HUES6 (cell line): ENCODE measurements around the gene ZBTB33.

Experiments
- H3K27ac ChIP-seq: 2 replicates; pipeline ENCODE4 v1.7.0; 2013; ENCODE audit warnings: low read depth, mild to moderate bottlenecking, low read length, inconsistent platforms
- H3K27me3 ChIP-seq: 2 replicates; pipeline ENCODE4 v1.6.1; 2013; ENCODE audit warnings: low read length; ENCODE audit not compliant: control insufficient read depth, insufficient read depth
- H3K36me3 ChIP-seq: 2 replicates; pipeline ENCODE4 v1.6.1; 2013; ENCODE audit warnings: low read length; ENCODE audit not compliant: control insufficient read depth, insufficient read depth
- H3K4me1 ChIP-seq: 2 replicates; pipeline ENCODE4 v1.6.1; 2013; ENCODE audit warnings: low read length; ENCODE audit not compliant: control insufficient read depth, insufficient read depth
- H3K4me3 ChIP-seq: 2 replicates; pipeline ENCODE4 v1.5.1; 2013; ENCODE audit warnings: low read depth, low read length
- H3K9ac ChIP-seq: one replicate; pipeline ENCODE4 v1.6.1; 2013; ENCODE audit warnings: mild to moderate bottlenecking, low read length
- H3K9me3 ChIP-seq: 2 replicates; pipeline ENCODE4 v1.6.1; 2013; ENCODE audit warnings: low read depth, low read length; ENCODE audit not compliant: control insufficient read depth, insufficient read depth

ZBTB33 gene

GRCh38 chrX:120290107-120290506, 39.5 kb downstream of the ZBTB33 start:
- no peak overlapping the region for H3K9ac ChIP-seq
- no peaks in the 10 kb centered on the region for H3K9me3 ChIP-seq
- peaks cover 9% of the 10 kb centered on the region; the same call in 1 of the 2 replicates for H3K27me3 ChIP-seq
- no peaks in the 10 kb centered on the region for H3K36me3 ChIP-seq
- no peak overlapping the region for H3K4me3 ChIP-seq
- H3K4me1 ChIP-seq = peaks cover 19% of the 10 kb centered on the region; the same call in 1 of the 2 replicates
- H3K27ac ChIP-seq = no peak overlapping the region

GRCh38 chrX:120291211-120291610, 40.6 kb downstream of the ZBTB33 start:
- no peak overlapping the region for H3K27ac ChIP-seq
- H3K9me3 ChIP-seq = no peaks in the 10 kb centered on the region
- H3K4me1 ChIP-seq = peaks cover 19% of the 10 kb centered on the region; the same call in 1 of the 2 replicates
- H3K36me3 ChIP-seq = no peaks in the 10 kb centered on the region
- H3K27me3 ChIP-seq = peaks cover 7% of the 10 kb centered on the region; the same call in 1 of the 2 replicates
- H3K9ac ChIP-seq = no peak overlapping the region
- H3K4me3 ChIP-seq = no peak overlapping the region

GRCh38 chrX:120293015-120293414, 42.4 kb downstream of the ZBTB33 start:
- peaks cover 4% of the 10 kb centered on the region; the same call in 1 of the 2 replicates for H3K4me1 ChIP-seq
- H3K27me3 ChIP-seq = peaks cover 5% of the 10 kb centered on the region; the same call in 1 of the 2 replicates
- H3K9ac ChIP-seq = no peak overlapping the region
- H3K36me3 ChIP-seq = no peaks in the 10 kb centered on the region
- H3K9me3 ChIP-seq = no peaks in the 10 kb centered on the region
- H3K27ac ChIP-seq = no peak overlapping the region
- no peak overlapping the region for H3K4me3 ChIP-seq

- no peak overlapping the region for H3K4me3 ChIP-seq
- no peaks in the 10 kb centered on the region for H3K4me1 ChIP-seq
- H3K27ac ChIP-seq = no peak overlapping the region
- H3K36me3 ChIP-seq = no peaks in the 10 kb centered on the region
- H3K27me3 ChIP-seq = no peaks in the 10 kb centered on the region; the same call in 1 of the 2 replicates
- H3K9me3 ChIP-seq = no peaks in the 10 kb centered on the region
- no peak overlapping the region for H3K9ac ChIP-seq
Measured at GRCh38 chrX:120294651-120295050, 44.0 kb downstream of the ZBTB33 start.

GRCh38 chrX:120297923-120298322, 47.3 kb downstream of the ZBTB33 start:
- H3K4me1 ChIP-seq = peaks cover 18% of the 10 kb centered on the region
- no peaks in the 10 kb centered on the region; the same call in 1 of the 2 replicates for H3K27me3 ChIP-seq
- H3K36me3 ChIP-seq = no peaks in the 10 kb centered on the region
- H3K9me3 ChIP-seq = no peaks in the 10 kb centered on the region
- no peak overlapping the region for H3K9ac ChIP-seq
- H3K27ac ChIP-seq = no peak overlapping the region
- no peak overlapping the region for H3K4me3 ChIP-seq

- Histone ChIP-seq H3K9ac (no peak overlapping the region), H3K27me3 (peaks cover 3% of the 10 kb centered on the region; the same call in 1 of the 2 replicates), H3K4me3 (no peak overlapping the region), H3K36me3 (no peaks in the 10 kb centered on the region), H3K27ac (no peak overlapping the region), H3K9me3 (no peaks in the 10 kb centered on the region), H3K4me1 (peaks cover 24% of the 10 kb centered on the region)
Measured at GRCh38 chrX:120299928-120300327, 49.3 kb downstream of the ZBTB33 start.

GRCh38 chrX:120301497-120301896, 50.9 kb downstream of the ZBTB33 start:
- no peak overlapping the region for H3K4me3 ChIP-seq
- peaks cover 14% of the 10 kb centered on the region; the same call in 1 of the 2 replicates for H3K27me3 ChIP-seq
- H3K9ac ChIP-seq = no peak overlapping the region
- H3K4me1 ChIP-seq = peaks cover 39% of the 10 kb centered on the region
- no peak overlapping the region for H3K27ac ChIP-seq
- H3K36me3 ChIP-seq = no peaks in the 10 kb centered on the region
- no peaks in the 10 kb centered on the region for H3K9me3 ChIP-seq

- Histone ChIP-seq H3K4me1 (peaks cover 43% of the 10 kb centered on the region), H3K9ac (no peak overlapping the region), H3K27me3 (peaks cover 18% of the 10 kb centered on the region; the same call in 1 of the 2 replicates), H3K9me3 (no peaks in the 10 kb centered on the region), H3K4me3 (no peak overlapping the region), H3K36me3 (no peaks in the 10 kb centered on the region), H3K27ac (no peak overlapping the region)
Measured at GRCh38 chrX:120301960-120302359, 51.3 kb downstream of the ZBTB33 start.

- Histone ChIP-seq H3K9me3 (no peaks in the 10 kb centered on the region), H3K9ac (no peak overlapping the region), H3K4me3 (no peak overlapping the region), H3K27ac (no peak overlapping the region), H3K36me3 (no peaks in the 10 kb centered on the region), H3K4me1 (peaks cover 46% of the 10 kb centered on the region), H3K27me3 (peaks cover 23% of the 10 kb centered on the region)
Measured at GRCh38 chrX:120302434-120302833, 51.8 kb downstream of the ZBTB33 start.

- Histone ChIP-seq H3K27ac (no peak overlapping the region), H3K27me3 (peaks cover 40% of the 10 kb centered on the region), H3K36me3 (no peaks in the 10 kb centered on the region), H3K4me1 (peaks cover 56% of the 10 kb centered on the region), H3K9me3 (no peaks in the 10 kb centered on the region), H3K4me3 (no peak overlapping the region), H3K9ac (no peak overlapping the region)
Measured at GRCh38 chrX:120304256-120304655, 53.6 kb downstream of the ZBTB33 start.

GRCh38 chrX:120305531-120306141, 55.0 kb downstream of the ZBTB33 start:
- Histone ChIP-seq H3K9ac (no peak overlapping the region), H3K27me3 (peaks cover 53% of the 10 kb centered on the region), H3K27ac (no peak overlapping the region), H3K9me3 (no peaks in the 10 kb centered on the region), H3K4me3 (peak overlapping the region; percentile 49), H3K4me1 (peaks cover 52% of the 10 kb centered on the region), H3K36me3 (no peaks in the 10 kb centered on the region)
